ENCODE results near the gene MTG2.

Gene MTG2

DNA sequence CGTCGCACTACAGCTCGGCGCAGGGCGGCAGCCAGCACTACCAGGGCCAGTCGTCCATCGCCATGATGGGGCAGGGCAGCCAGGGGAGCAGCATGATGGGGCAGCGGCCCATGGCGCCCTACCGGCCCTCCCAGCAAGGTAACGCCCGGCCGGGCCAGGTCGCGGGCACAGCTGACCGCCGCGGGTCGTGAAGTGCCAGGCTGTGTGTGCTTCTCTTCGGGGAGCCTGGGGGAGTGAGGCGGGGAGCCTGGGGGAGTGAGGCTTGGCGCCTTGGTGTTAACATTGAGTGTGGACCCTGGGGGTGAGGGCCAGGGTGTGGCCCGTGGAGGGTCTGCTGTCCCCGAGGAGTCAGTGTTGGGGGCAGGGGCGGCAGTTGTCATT lies 19.4 kb upstream of the MTG2 start:
- no peak for DNase-seq (ENCODE audit: low spot score)

DNA sequence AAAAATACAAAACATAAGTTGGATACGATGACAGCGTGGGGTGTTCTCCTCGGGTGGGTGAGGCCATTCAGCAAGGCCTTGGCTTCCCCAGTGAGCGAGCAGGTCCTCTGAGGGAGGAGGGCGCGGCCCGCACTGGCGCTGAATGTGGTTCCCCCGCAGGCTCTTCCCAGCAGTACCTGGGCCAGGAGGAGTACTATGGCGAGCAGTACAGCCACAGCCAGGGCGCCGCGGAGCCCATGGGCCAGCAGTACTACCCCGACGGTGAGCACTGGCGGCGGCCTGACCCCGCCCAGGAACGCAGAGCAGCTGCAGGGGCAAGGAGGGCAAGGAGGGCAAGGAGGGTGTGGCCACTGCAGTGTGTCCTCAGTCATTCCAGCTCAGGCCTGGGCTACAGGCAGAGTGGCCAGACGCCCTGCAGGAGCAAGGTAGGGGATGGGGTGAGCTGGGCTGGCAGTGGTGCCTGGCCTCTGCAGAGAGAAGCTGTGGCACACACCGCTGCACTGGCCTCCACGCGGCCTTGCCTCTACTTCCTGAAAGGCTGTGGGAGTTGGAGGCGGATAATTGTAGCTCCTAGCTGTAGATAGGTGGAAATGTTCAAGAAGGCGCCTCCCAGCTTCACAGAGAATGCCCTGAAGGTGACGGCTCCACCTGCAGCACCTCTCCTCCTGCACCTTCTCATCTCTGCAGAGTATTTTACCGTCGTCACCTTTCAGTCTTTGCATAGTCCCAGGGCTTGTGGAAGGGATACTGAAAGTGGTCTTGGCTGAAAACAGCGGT lies 18.7 kb upstream of the MTG2 start:
- DNase-seq (ENCODE audit: low spot score), result no peak

GRCh38 chr20:62164879-62165761 lies 17.7 kb upstream of the MTG2 start:
- no peak for DNase-seq (ENCODE audit: low spot score)

DNA sequence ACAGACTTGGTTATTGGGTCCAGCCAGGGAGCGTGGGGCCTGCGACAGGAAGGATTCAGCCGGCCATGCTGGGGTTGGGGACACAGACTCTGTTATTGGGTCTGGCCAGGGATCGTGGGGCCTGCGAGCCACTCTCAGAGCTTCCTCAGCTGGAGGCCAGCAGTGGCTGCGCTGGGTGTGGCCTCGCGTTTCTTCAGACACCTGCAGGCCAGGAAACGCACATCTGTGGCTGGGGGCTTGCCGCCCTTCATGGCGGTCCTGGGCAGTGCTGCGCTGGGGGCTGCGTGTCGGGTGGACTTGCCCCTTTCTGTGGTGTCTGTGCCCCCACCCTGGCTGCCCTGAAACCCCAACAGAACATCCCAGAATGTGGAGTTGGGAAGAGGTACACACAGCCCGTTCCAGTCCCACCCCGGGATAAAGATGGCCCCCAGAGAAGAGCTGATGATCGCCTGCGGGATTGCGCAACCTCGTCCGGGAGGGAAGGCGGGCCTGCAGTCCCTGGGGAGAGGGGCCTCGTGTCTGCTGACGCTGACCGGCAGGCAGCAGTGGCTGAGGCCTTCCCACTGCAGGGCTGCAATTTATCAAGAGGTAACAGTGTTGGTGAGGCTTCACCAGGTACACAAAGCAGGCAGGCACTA lies 16.9 kb upstream of the MTG2 start:
- DNase-seq (ENCODE audit: low spot score), result no peak

DNA sequence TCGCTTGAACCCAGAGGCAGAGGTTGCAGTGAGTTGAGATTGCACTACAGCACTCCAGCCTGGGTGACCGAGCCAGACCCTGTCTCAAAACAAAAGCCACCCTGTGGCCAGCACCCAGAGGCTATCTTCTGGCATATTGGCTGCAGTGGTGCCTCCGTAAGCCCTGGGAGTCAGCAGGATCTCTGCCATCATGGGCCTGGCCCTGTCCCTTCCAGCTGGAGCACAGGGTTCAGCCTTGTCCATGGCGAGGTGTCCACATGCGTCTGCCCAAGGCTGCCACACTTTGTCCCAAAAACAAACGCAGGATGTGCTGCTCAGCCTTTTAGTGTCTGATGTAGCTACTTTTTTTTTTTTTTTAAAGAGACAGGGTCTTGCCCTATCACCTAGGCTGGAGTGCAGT lies 15.4 kb upstream of the MTG2 start:
- DNase-seq (ENCODE audit: low spot score), result no peak

- DNase-seq (ENCODE audit: low spot score), result no peak
These were observed 14.8 kb upstream of the MTG2 start for GRCh38 chr20:62168061-62168460.

DNA sequence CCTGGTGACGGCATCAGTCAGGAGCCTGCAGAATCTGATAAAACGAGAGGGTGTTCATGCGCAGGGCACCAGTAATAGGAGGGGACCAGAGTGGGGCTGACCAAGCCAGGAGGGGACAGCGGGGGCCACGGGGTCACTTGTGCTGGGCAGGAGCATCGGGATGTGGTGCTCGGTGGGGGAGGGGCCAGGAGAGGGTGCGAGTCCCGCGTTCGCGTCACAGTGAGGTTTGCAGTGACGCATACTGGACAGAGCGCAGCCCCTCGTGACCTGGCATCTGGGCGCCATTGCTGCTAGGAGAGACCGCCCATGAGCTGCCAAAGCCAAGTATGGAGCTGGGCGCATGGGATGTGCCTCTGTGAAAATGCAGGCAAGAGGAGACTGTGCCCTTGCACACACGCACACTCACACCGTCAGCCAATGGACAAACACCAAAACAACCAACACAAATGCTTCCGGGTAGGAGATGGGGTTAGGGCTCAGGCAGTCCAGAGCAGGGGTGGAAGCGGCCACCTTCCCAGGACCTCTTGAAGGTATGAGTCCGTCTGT lies 13.9 kb upstream of the MTG2 start:
- no peak for DNase-seq (ENCODE audit: low spot score)

DNA sequence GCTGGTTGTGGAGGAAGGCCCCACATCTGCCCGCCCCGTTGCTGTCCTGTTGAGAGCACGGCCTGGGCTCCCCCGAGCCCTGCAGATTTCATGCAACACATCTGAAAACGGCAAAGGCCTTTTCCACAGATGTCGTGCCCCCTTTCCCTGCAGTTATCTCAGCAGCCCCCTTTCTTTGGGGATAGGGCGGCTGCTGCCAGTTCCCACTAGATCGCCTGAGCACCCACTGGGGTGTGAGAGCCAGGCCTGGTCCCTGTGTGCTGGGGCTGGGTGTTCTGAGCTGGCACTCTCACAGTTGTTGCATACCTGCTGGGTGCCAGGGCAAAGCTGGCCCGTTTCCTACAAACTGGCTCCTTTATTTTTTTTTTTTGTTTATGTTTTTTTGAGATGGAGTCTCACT lies 12.3 kb upstream of the MTG2 start:
- no peak for DNase-seq (ENCODE audit: low spot score)

DNA sequence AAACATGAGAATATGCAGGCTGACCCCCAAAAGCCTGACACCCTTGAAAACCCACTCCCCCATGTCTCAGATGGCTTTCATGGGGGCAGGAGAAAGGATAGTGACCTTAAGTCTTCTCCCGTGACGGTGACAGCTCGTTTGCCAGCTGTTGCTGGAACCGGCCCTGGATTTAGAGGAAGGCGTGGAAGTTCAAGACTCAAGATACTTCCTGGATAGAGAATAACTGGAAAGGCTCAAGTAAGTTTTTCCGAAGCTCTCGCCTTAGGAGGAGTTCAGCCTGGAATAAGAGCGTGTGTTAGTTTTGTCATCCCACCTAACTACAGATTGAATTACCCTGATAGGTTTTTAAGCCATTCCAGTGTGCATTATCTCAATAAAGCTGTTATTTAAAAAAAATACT lies 11.6 kb upstream of the MTG2 start:
- no peak for DNase-seq (ENCODE audit: low spot score)

DNA sequence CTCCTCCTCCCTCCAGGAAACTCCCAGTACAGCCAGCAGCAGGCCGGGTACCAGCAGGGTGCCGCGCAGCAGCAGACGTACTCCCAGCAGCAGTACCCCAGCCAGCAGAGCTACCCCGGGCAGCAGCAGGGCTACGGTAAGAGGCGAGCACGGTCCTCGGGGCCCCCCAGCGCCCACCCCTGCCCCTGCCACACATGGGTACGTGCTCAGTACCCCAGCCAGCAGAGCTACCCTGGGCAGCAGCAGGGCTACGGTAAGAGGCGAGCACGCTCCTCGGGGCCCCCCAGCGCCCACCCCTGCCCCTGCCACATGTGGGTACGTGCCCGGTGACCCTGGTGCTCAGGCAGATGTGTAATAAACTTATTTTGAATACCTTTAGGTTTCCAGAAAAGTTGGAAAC lies 10.2 kb upstream of the MTG2 start:
- no peak for DNase-seq (ENCODE audit: low spot score)

DNA sequence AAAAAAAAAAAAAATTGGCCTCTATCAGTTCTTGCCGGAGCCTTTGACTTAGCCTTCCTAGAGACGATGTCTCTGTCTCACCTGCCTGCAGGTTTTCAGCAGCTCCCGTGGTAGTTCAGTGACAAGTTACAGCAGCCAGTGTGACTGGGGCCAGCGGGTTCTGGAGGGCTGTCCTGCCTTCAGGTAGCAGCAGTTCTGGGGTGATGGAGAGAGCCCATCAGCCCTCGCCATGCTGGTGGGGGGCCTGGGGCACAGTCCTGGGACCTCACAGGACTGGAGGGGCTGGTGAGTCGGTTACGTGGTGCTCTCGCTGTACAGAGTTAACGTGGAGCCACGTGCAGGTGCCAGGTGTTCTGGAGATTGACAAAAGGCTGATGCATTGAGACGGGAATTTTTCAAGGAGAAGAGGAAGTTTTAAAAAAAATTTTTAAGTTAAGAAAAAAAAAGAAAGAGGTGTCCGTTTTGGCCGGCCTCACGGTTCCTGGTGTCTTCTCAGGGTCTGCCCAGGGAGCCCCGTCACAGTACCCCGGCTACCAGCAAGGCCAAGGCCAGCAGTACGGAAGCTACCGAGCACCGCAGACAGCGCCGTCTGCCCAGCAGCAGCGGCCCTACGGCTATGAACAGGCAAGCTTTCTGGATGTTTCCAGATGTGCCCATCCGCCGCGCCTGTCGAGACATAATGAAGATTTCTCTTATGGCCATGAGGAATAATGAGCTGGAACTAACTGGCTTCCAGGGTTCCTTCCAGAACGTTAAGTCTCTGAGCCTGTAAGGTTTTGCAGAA lies 8.6 kb upstream of the MTG2 start:
- no peak for DNase-seq (ENCODE audit: low spot score)

DNA sequence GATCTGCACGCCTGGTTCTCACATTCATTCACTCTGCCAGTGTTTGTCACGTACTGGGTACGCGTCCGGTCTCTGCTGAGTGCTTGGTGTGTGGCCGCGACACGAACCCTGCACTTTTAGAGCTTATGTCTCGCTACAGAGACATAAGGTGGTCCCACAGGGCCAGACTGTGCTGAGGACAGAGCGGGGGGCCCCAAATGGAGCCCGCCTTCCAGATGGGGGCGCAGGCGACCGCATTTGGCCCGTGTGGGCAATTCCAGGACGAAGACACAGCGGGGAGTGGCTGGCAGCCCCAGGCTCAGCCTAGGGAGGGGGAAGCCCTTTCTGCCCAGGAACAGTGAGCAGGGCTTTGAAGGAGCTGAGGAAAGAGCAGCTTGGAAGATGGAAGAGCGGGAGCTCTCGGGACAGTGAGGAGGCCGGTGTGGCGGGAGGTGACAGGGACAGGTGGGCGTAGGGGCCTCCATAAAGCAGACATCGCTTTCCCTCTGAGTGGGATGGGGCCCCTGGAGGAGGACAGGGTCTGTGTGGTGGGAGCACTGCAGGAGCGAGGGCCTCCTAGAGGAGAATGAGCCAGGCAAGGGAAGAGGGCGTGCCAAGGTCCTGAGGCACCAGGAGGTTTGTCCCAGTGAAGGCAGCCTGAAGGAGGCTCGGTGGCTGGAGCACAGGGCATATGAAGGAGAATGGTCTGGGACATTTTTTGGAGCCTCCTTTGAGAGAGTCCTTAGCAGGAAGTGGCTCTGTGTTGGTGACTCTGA lies 7.8 kb upstream of the MTG2 start:
- no peak for DNase-seq (ENCODE audit: low spot score)

DNA sequence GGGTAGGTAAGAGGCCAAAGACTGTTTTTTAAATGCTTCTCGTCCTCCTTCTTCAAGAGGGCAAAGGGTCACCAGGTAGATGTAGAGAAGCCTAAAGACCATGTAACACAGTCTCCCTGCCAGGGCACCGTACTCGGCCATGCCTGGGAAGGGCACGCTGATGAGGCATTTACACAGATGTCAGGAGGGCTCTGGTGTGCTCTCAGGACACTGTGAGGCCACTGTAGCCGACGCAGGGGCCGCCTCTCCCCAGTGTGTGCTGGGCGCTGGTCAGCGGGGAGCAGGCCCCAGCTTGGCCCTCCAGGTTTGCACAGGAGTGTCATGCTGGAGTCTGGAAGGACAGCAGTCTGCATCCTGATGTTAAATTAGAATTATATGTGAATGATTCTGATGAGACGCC lies 7.1 kb upstream of the MTG2 start:
- no peak for DNase-seq (ENCODE audit: low spot score)

DNA sequence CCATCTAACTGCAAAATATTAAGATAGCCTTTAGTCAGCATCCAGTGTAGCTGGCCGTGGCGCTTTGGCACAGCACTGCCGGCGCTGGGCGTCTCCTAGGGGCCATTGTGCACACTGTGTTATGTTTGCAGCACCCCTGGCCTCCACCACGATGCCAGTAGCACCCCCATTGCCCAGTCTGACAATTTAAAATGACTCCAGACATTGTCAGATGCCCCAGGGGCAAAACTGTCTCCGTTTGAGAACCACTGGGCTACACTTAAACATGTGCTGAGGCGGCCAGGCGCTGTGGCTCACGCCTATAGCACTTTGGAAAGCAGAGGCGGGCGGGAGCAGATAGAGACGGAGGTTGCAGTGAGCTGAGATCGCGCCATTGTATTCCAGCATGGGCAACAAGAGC lies 6.0 kb upstream of the MTG2 start:
- no peak for DNase-seq (ENCODE audit: low spot score)

DNA sequence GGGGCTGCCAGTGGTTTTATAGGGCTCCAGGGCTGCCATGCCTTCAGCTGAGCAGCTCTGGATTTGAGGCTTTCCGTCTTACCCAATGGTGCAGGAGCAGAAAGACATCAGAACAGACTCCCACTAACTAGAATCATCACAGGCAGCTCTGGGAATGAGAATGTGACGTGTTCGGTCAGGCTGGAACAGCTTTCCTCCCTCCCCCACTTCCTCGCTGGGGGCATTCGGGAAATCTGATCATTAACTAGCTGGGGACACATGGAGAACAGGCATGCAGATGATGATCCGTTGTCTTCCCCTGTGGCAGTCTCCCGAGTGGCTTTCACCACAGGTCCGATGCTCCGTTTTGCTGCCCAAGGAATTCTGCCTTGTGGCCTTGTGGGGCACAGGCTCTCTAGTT lies 5.5 kb upstream of the MTG2 start:
- no peak for DNase-seq (ENCODE audit: low spot score)

DNA sequence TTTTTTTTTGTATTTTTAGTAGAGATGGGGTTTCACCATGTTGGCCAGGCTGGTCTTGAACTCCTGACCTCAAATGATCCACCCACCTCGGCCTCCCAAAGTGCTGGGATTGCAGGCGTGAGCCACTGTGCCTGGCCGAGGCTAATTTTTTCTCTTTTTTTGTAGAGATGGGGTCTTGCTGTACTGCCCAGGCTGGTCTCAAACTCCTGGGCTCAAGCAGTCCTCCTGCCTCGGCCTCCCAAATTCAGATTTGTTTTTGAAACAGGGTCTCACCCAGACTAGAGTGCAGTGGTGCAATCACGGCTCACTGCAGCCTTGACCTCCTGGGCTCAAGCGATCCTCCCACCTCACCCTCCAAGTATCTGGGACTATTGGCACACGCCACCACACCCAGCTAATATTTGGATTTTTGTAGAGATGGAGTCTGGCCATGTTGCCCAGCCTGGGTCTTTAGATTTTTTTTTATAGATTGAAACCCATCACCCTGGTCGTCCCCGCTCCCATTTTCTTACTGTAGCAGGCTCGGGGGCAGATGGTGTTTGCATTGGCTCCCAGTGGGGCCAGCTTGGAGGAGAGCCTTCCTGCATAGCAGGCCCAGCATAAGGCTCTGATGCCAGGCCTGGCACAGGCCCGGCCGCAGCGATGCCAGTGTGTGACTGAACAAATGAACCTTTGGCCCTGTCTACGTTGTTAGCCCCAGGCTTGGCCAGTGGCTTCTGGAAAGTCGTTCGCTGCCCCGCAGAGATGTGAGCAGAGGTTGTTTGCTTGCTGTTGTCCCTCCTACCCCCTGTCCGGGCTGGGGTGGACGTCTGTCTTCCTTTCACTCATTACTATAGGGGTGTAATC lies 4.3 kb upstream of the MTG2 start:
- DNase-seq (ENCODE audit: low spot score), result no peak

DNA sequence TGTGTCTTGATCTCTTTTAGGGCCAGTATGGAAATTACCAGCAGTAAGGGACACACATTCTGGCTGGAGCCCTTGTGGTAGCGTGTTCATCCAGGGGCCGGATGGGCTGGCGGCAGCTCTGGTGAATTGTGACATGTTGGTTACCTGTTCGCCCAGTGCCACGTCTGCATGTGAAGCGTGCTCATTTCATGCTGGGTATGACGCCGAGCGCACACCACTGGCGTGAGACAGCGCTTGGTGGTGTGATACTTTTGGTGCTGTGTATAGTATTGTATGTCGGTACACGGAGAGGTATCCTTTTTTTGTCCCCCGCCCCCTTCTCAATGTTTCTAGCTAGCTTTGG lies 3.7 kb upstream of the MTG2 start:
- DNase-seq (ENCODE audit: low spot score), result no peak

- peak; percentile 55 for DNase-seq (ENCODE audit: low spot score)
These were observed 1.0 kb upstream of the MTG2 start for GRCh38 chr20:62181808-62182207.

- peak; percentile 30 for DNase-seq (ENCODE audit: low spot score)
These were observed 756 bp downstream of the MTG2 start for GRCh38 chr20:62183426-62184142.

DNA sequence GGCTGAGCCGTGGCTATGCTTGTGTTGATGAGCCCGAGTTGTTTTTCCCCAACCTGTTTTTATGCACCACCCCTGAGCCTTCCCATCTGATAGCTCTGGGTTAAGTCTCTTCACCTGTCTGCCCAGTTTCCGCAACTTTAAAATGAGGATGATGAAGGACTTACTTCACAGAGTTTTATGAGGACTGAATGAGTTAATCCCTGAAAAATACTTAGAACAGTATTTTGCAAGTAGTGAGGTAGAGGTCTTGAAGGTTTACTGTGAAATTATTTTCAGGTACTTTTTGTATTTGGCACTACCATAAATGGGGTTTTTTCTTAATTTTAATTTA lies 3.2 kb downstream of the MTG2 start:
- DNase-seq (ENCODE audit: low spot score), result no peak
